Stimulated activated CD8-positive, alpha-beta memory T cell treated with anti-CD3 and anti-CD28 coated beads, Interleukin-15, amount 100 ng/mL, for 48 hours (primary cell): Measurements from ENCODE around the gene LRRC8C.
"Not testable (repeated sequence)": the region's sequence is repeated elsewhere in the genome, so short reads cannot be mapped to it uniquely, and the experiment has no call there.

Experiments
- DNase-seq, 2 donors: peaks; one replicate each; pipeline ENCODE4 v3.0.0-alpha.2; 2020; ENCODE audit warnings: low read depth in 2 of 2

Gene LRRC8C

GRCh38 chr1:89632657-89633247, at the start of gene LRRC8C:
Gene LRRC8C, plus strand, starts transcription at chr1:89633120. Its CDS starts 53,354 bp downstream, at chr1:89686474.
- peak; percentile 82 to 85 for DNase-seq

GRCh38 chr1:89584211-89584610, 48.7 kb upstream of the LRRC8C start:
- no peak for DNase-seq

- no peak for DNase-seq
These were observed 48.1 kb upstream of the LRRC8C start for GRCh38 chr1:89584781-89585180.

- no peak for DNase-seq
These were observed 45.2 kb upstream of the LRRC8C start for GRCh38 chr1:89587729-89588161.

GRCh38 chr1:89588480-89588879, 44.4 kb upstream of the LRRC8C start:
- no peak for DNase-seq

GRCh38 chr1:89589515-89589914, 43.4 kb upstream of the LRRC8C start:
- DNase-seq: no peak

- no peak for DNase-seq
These were observed 42.4 kb upstream of the LRRC8C start for GRCh38 chr1:89590341-89591080.

- not testable (repeated sequence) for DNase-seq
These were observed 40.0 kb upstream of the LRRC8C start for GRCh38 chr1:89592861-89593302.

- no peak for DNase-seq
These were observed 38.7 kb upstream of the LRRC8C start for GRCh38 chr1:89594096-89594740.

- no peak for DNase-seq
These were observed 36.2 kb upstream of the LRRC8C start for GRCh38 chr1:89596698-89597097.

GRCh38 chr1:89598450-89599331, 34.2 kb upstream of the LRRC8C start:
- no peak for DNase-seq

- no peak for DNase-seq
These were observed 33.6 kb upstream of the LRRC8C start for GRCh38 chr1:89599332-89599630.

- DNase-seq: no peak
These were observed 32.3 kb upstream of the LRRC8C start for GRCh38 chr1:89600451-89601224.

GRCh38 chr1:89602871-89603404, 30.0 kb upstream of the LRRC8C start:
- DNase-seq: no peak

- DNase-seq: no peak
These were observed 29.1 kb upstream of the LRRC8C start for GRCh38 chr1:89603651-89604413.

- no peak for DNase-seq
These were observed 28.5 kb upstream of the LRRC8C start for GRCh38 chr1:89604414-89604735.

GRCh38 chr1:89605692-89606091, 27.2 kb upstream of the LRRC8C start:
- no peak for DNase-seq

- no peak for DNase-seq
These were observed 26.5 kb upstream of the LRRC8C start for GRCh38 chr1:89606227-89606980.

GRCh38 chr1:89607156-89607555, 25.8 kb upstream of the LRRC8C start:
- no peak for DNase-seq
